Cardiac muscle cell (in vitro differentiated cells and primary cell): ENCODE measurements around the gene RCSD1. TPM values are rescaled to one million over a fixed set of nuclear protein-coding genes. Genes with fewer than 3 reads are reported as not detected.

ENCODE experiments used
- DNase-seq, 2 donors: peaks; one replicate each; pipeline versions ENCODE4 v3.0.0 to v3.0.0-alpha.2; 2010 to 2017; ENCODE audit warnings: low read depth in 1 of 2, low spot score in 1 of 2
- H3K27ac ChIP-seq: fragments of 200-600 bp; sonication (generic); 2 replicates; pipeline ENCODE4 v1.5.1; 2016
- H3K27me3 ChIP-seq: fragments of 200-600 bp; sonication (generic); 2 replicates; pipeline ENCODE4 v1.6.0; 2016; ENCODE audit warnings: control low read depth
- H3K36me3 ChIP-seq: fragments of 200-600 bp; sonication (generic); 2 replicates; pipeline ENCODE4 v1.5.1; 2016; ENCODE audit warnings: control low read depth
- H3K4me1 ChIP-seq: fragments of 200-600 bp; sonication (generic); 2 replicates; pipeline ENCODE4 v1.8.1; 2017; ENCODE audit warnings: low read depth, mild to moderate bottlenecking, mixed run types
- H3K4me3 ChIP-seq: fragments of 200-600 bp; sonication (generic); 2 replicates; pipeline ENCODE4 v1.5.1; 2016; ENCODE audit warnings: mild to moderate bottlenecking
- H3K9me3 ChIP-seq: fragments of 200-600 bp; sonication (generic); 2 replicates; pipeline ENCODE4 v1.5.1; 2017; ENCODE audit warnings: low read depth, mild to moderate bottlenecking, control low read depth
- polyA plus RNA-seq: library from polyadenylated mRNA; unstranded; fragments of >200 nt; fragmentation: Nextera tagmentation; extraction: Ambion mirVana; gene quantifications from 2 replicates; pipeline ENCODE4 v1.2.1, GENCODE V29; 2016
- total RNA-seq: library from RNA; depleted of rRNA; stranded (reverse); fragments of >200 nt; gene quantifications from 2 replicates; pipeline ENCODE4 v1.2.3, GENCODE V29; 2016
- TF ChIP-seq, protein P1 (sequence below): IDR thresholded peaks from 2 replicates; pipeline ENCODE4 v1.5.1; 2012; ENCODE audit warnings: low read depth, mild to moderate bottlenecking, low read length

The RCSD1 gene
- total and polyA plus RNA-seq, 2 experiments from 2014 or later = 77.3 to 317 TPM

DNA sequence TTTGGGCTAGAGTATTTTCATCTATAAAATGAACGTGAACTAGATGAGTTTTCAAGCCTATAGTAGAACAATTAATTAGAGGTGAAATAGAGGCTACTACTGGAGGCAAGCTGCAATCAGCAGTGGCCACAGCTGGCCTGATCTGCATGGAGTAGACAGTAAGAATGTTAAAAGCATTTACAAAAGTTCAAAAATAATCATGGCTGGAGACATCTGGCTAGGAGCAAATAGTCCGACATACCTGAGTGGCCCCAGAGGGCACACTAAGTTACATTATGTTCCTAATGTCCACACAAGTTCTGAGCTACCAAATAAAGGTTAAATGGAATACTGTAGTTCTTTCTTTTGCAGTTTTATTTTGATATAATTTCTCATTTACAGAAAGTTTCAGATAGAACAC lies 119.7 kb downstream of the RCSD1 start:
- H3K36me3 ChIP-seq = no peaks in the 10 kb centered on the region
- H3K4me3 ChIP-seq = no peak overlapping the region
- H3K9me3 ChIP-seq = no peaks in the 10 kb centered on the region

DNA sequence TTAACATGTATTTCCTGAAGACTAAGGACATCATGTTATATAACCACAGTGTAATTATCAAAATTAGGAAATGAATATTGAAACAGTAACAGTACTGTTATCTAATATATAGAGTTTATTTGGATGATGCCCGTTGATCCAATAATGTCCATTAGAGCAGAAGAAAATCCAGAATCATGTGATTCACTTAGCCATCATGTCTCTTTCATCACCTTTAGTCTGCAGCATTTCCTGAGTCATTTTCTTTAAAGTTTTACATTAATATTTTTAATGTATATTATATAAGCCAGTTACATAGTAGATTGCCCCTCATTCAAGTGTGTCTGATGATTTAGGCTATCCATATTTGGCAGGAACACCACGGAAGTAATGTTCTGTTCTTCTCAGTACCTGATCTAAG lies 120.6 kb downstream of the RCSD1 start:
- DNase-seq = no peak
- TF ChIP-seq, protein P1, sequence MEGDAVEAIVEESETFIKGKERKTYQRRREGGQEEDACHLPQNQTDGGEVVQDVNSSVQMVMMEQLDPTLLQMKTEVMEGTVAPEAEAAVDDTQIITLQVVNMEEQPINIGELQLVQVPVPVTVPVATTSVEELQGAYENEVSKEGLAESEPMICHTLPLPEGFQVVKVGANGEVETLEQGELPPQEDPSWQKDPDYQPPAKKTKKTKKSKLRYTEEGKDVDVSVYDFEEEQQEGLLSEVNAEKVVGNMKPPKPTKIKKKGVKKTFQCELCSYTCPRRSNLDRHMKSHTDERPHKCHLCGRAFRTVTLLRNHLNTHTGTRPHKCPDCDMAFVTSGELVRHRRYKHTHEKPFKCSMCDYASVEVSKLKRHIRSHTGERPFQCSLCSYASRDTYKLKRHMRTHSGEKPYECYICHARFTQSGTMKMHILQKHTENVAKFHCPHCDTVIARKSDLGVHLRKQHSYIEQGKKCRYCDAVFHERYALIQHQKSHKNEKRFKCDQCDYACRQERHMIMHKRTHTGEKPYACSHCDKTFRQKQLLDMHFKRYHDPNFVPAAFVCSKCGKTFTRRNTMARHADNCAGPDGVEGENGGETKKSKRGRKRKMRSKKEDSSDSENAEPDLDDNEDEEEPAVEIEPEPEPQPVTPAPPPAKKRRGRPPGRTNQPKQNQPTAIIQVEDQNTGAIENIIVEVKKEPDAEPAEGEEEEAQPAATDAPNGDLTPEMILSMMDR = no peak
- Histone ChIP-seq H3K36me3 (no peaks in the 10 kb centered on the region), H3K27ac (no peak overlapping the region), H3K27me3 (no peaks in the 10 kb centered on the region), H3K4me1 (peaks cover 31% of the 10 kb centered on the region), H3K9me3 (no peaks in the 10 kb centered on the region), H3K4me3 (no peak overlapping the region)

More for the DNA sequence above, 119.7 kb downstream of the RCSD1 start:
- peak in 1 of 2 donors; percentile 13 for DNase-seq
- Histone ChIP-seq H3K4me1 (peaks cover 22% of the 10 kb centered on the region), H3K27ac (no peak overlapping the region), H3K27me3 (no peaks in the 10 kb centered on the region)
- TF ChIP-seq, protein P1 = no peak

DNA sequence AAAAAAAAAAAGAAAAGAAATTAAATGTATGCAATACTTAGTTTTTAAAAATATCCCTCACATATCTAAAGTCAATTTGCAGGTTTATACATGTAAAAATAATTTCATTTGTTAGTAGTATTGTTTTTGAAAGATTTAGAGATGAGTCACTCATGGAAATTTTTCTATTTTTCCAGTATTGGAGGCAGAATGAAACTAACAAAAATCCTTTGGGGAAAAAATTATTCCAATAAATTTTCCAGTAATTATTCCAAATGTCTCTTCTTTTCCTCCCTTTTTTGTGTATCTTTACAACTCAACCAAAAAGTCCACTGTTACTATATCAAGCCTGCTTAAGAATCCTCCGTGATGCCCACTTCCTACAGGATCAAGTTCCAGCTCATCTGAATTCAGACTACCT lies 121.6 kb downstream of the RCSD1 start:
- no peaks in the 10 kb centered on the region for H3K27me3 ChIP-seq
- DNase-seq = no peak
- H3K27ac ChIP-seq = no peak overlapping the region
- no peak overlapping the region for H3K4me3 ChIP-seq
- peaks cover 35% of the 10 kb centered on the region for H3K4me1 ChIP-seq
- TF ChIP-seq, protein P1 = no peak
- no peaks in the 10 kb centered on the region for H3K9me3 ChIP-seq
- H3K36me3 ChIP-seq = no peaks in the 10 kb centered on the region

- H3K27me3 ChIP-seq = no peaks in the 10 kb centered on the region
- H3K9me3 ChIP-seq = no peaks in the 10 kb centered on the region
- no peak for DNase-seq
- no peak overlapping the region for H3K27ac ChIP-seq
- TF ChIP-seq, protein P1 = no peak
- H3K4me1 ChIP-seq = peaks cover 43% of the 10 kb centered on the region
- no peaks in the 10 kb centered on the region for H3K36me3 ChIP-seq
- H3K4me3 ChIP-seq = no peak overlapping the region
These were observed 122.4 kb downstream of the RCSD1 start for GRCh38 chr1:167752219-167752985.

DNA sequence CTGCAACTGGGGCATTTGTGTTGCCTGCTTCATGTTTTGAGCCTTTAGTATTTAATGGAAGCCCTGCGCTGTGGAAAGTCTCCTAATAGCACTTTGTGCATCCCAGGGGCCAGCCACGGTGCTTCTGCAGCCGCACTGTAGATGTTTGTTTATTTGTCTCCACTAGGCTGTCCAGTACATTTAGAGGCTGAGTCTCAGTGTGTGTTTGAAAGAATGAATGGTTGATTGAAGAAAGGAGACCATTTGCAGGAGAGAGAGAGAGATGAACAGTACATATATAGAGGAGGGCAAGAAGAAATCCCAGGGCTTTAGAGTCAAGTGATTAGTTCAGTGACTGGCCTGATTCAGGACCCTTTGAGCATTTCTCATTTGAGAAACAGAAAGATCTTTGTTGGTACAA lies 125.6 kb downstream of the RCSD1 start:
- no peaks in the 10 kb centered on the region for H3K27me3 ChIP-seq
- H3K4me3 ChIP-seq = no peak overlapping the region
- peaks cover 46% of the 10 kb centered on the region for H3K4me1 ChIP-seq
- H3K36me3 ChIP-seq = no peaks in the 10 kb centered on the region
- DNase-seq = peak in 1 of 2 donors; percentile 14
- peak overlapping the region; percentile 33 for H3K27ac ChIP-seq
- H3K9me3 ChIP-seq = no peaks in the 10 kb centered on the region
- TF ChIP-seq, protein P1 = no peak

Other genes starting within 250 kb of the RCSD1 start
- 0.56 and 0.80 TPM in 2 replicates for gene CD247, start 111.7 kb upstream of the RCSD1 start, total RNA-seq
- gene CD247, start 111.7 kb upstream of the RCSD1 start, polyA plus RNA-seq = 1.6 TPM in 1 of 2 replicates, not detected in the other
- gene CREG1, start 76.5 kb upstream of the RCSD1 start, total RNA-seq = 138 and 139 TPM in 2 replicates
- gene CREG1, start 76.5 kb upstream of the RCSD1 start, polyA plus RNA-seq = 125 and 127 TPM in 2 replicates
- 65.0 and 107 TPM in 2 replicates for gene MPZL1, start 91.8 kb downstream of the RCSD1 start, total RNA-seq
- 114 and 136 TPM in 2 replicates for gene MPZL1, start 91.8 kb downstream of the RCSD1 start, polyA plus RNA-seq